ENCODE results near the gene GPC3.
A peak's percentile ranks its signal among the peaks of the same experiment; 100 is the strongest.
"Not testable (repeated sequence)": the region's sequence is repeated elsewhere in the genome, so short reads cannot be mapped to it uniquely, and the experiment has no call there.

Gene GPC3

DNA sequence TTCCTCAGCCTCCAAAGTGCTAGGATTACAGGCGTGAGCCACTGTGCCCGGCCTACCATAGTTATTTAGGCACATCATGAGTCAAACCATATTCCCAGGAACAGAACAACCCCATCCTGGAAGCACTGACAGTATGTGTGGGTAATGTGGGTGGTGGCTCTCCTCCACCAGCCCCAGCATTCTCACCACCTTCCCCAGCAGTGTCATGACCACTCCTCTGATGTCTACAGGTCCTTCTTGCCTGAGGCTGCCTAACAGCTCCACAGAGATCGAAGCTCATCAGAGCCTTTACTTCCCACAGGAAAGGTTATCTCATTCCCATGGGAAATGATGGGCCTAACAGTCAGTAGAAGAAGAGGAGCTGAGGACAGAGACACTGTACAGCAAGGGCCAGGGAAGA lies 440.6 kb downstream of the GPC3 start:
- no peak for DNase-seq

DNA sequence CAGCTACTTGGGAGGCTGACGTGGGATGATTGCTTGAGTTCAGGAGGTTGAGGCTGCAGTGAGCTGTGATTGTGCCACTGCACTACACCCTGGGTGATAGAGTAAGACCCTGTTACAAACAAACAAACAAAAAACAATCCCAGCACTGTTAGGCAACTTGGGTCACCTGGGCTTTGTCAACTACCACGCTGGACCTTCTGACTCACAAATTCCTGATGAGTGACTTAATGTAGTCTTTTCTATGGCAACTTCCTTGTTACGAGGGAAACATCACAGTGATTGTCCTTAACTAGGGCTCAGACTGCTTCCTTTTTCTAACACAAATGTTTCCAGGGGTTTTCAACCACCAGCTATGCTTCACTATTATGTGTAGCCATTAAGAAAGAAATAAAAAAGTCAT lies 441.3 kb downstream of the GPC3 start:
- peak; percentile 0 to 4 for DNase-seq

- no peak for DNase-seq
These were observed 441.7 kb downstream of the GPC3 start for GRCh38 chrX:133543654-133544053.

GRCh38 chrX:133542476-133542875 lies 442.9 kb downstream of the GPC3 start:
- DNase-seq, result no peak

- no peak for DNase-seq
These were observed 444.4 kb downstream of the GPC3 start for GRCh38 chrX:133541021-133541420.

- no peak for DNase-seq
These were observed 447.2 kb downstream of the GPC3 start for GRCh38 chrX:133538148-133538547.

- DNase-seq, result no peak
These were observed 448.3 kb downstream of the GPC3 start for GRCh38 chrX:133537142-133537541.

- DNase-seq, result no peak
These were observed 450.3 kb downstream of the GPC3 start for GRCh38 chrX:133535066-133535465.

GRCh38 chrX:133534172-133534571 lies 451.2 kb downstream of the GPC3 start:
- DNase-seq, result no peak

DNA sequence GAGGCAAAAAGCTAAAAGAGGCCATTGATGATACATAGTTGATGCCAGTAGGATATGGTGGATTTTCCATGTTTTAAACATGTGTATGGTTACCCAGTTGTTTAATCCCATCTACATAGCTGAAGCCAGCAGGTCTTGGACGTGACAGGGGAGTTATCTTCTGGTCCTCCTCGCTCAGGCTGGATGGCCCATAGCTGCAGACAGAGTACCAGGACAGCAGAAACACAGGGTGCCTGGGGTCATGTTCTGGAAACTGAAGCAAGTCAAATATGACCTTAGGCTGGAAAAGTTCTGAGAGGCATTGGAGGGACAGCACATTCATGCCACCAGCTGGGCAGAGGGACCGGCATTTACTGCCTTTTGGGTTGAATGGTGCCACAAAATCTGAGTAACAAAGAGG lies 452.1 kb downstream of the GPC3 start:
- no peak for DNase-seq

- DNase-seq, result no peak
These were observed 454.4 kb downstream of the GPC3 start for GRCh38 chrX:133530960-133531359.

GRCh38 chrX:133529578-133529977 lies 455.8 kb downstream of the GPC3 start:
- no peak for DNase-seq

- DNase-seq, result no peak
These were observed 457.6 kb downstream of the GPC3 start for GRCh38 chrX:133527825-133528224.

DNA sequence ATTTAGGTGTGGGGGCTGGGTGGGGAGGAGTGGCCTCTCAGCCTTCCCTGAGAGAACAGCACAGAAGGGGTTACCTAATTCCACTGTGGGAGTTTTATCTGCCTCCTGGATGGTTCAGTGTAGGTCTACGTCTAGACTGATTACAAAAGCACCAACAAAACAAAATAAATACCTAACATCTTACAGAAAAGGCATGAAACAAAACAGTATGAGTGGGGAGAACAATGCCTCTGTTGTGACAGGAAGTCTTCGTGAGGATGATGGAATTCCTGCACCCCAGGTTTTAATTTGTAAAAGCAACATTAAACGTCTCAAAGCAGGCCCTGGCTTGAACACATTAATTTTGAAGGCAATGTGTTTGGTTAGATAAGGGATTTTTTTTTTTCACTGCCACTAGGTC lies 458.0 kb downstream of the GPC3 start:
- no peak for DNase-seq

DNA sequence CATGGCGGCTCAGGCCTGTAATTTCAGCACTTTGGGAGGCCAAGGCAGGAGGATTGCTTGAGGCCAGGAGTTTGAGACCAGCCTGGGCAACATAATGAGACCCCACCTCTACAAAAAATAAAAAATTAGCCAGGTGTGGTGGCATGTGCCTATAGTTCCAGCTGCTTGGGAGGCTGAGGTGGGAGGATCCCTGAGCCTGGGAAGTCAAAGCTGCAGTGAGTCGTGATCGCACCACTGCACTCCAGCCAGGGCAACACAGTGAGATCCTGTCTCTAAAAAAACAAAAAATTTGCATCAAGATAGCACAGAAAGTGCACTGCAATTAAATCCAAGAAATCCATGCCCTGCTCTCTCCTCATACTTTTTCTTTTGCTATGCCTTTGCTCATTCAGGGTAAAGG lies 458.6 kb downstream of the GPC3 start:
- not testable (repeated sequence) for DNase-seq

GRCh38 chrX:133523526-133523925 lies 461.9 kb downstream of the GPC3 start:
- no peak for DNase-seq

DNA sequence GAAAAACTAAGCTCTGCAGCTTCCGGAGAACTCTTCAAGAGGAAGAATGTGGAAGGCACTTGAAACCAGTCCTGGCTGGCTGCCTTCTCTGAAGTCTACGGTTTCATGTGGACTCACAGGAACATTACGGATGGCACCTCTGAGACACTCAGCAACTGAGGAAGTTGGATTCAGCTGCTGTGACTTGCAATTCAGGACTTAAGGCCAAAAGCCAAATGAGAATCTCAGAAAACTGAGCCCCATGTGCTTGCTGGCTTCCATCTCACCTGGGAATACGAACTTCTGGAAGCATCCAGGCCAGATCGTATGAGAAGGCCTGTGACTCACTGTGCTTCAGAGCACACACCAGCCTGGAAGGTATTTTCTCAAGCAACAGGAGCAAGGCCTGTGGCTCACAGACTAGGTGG lies 462.3 kb downstream of the GPC3 start:
- no peak for DNase-seq

GRCh38 chrX:133516686-133517085 lies 468.7 kb downstream of the GPC3 start:
- no peak for DNase-seq

DNA sequence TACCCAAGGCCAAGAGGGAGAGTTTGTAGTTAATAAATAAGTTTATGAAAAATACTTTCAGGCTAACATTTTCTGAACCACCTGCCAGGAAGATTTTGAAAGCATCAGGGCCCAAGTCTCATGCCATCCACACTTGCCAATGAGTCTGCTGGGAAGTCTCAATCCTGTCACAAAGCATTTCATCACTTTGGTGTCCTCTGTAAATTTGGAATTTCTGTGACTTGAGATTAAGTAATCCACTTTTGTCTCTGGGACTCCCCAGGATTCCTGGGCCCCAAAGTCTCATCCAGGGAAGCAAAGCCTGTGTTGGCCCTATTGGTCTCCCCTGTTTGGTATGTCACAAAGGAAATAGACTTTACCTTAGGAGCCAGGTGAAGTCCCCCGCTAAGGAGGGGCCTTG lies 470.9 kb downstream of the GPC3 start:
- DNase-seq, result no peak

- DNase-seq, result no peak
These were observed 472.3 kb downstream of the GPC3 start for GRCh38 chrX:133513123-133513522.

DNA sequence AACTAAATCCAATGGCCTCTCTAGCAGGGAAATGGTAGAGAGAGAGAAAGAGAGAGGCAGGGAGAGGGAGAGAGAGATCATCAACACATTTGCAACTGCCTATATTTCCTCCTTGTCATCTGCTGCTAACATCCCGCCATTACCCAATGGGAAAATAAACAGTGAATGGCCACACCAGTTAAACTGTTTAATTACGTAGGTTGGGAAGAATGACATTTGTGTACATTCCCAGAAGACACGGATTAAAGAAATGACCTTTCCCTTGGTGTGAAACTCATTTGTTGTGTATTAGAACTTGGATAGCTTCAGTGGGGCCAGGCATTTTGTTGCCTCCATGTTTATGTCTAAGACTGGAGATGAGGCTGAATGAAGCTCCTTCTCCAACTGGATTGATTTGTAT lies 474.4 kb downstream of the GPC3 start:
- no peak for DNase-seq

- no peak for DNase-seq
These were observed 488.0 kb downstream of the GPC3 start for GRCh38 chrX:133497356-133497755.

- DNase-seq, result no peak
These were observed 489.7 kb downstream of the GPC3 start for GRCh38 chrX:133495464-133496391.

- no peak for DNase-seq
These were observed 492.0 kb downstream of the GPC3 start for GRCh38 chrX:133493366-133493765.

GRCh38 chrX:133490955-133491354 lies 494.4 kb downstream of the GPC3 start:
- DNase-seq, result no peak
